AG04450 (cell line): ENCODE data around the gene CAPN1. TPM values are rescaled to one million over a fixed set of nuclear protein-coding genes. Genes with fewer than 3 reads are reported as not detected.

Experiments used
- CTCF ChIA-PET: fragments of 300-600, 350-600 bp; formaldehyde crosslinking; extraction: SDS; loops from one replicate; lab custom pipeline; 2022; ENCODE audit warnings: antibody characterized with exemption, inconsistent platforms; lab: Charles Lee
- POLR2A ChIA-PET: fragments of 350-600 bp; formaldehyde crosslinking; extraction: SDS; loops from one replicate; lab custom pipeline; 2021; ENCODE audit warnings: antibody characterized with exemption, inconsistent platforms; lab: Yijun Ruan, JAX
- DNase-seq: peaks from one replicate; pipeline ENCODE4 v3.0.0-alpha.2; 2011; ENCODE audit warnings: low read depth, low spot score
- H3K27ac ChIP-seq: one replicate; pipeline ENCODE4 v1.5.1; 2012; ENCODE audit warnings: low read depth, low read length, control low read depth
- H3K27me3 ChIP-seq: one replicate; pipeline ENCODE4 v1.6.0; 2012; ENCODE audit warnings: low read length; ENCODE audit not compliant: control insufficient read depth, insufficient read depth
- H3K4me3 ChIP-seq: 2 replicates; pipeline ENCODE4 v1.5.1; 2011; ENCODE audit warnings: mild to moderate bottlenecking, low read depth, low read length, control low read depth
- H3K9me3 ChIP-seq: 2 replicates; pipeline ENCODE4 v1.5.1; 2012; ENCODE audit warnings: low read length; ENCODE audit not compliant: control insufficient read depth, insufficient read depth
- CTCF ChIP-seq: IDR thresholded peaks from 2 replicates; pipeline ENCODE4 v1.5.1; 2011; ENCODE audit warnings: low read depth, low read length, control low read depth, inconsistent platforms
- polyA plus RNA-seq: library from polyadenylated mRNA; depleted of rRNA; stranded (reverse); fragments of >200 nt; gene quantifications from 2 replicates; pipeline ENCODE4 v1.2.3, GENCODE V29; 2011

CAPN1 gene
- polyA plus RNA-seq, 1 experiment, result 84.1 TPM

- POLR2A ChIA-PET, result interaction anchor here (0.6 to 2.6 kb wide), 14 partner anchors 8 to 724 kb away, joined by 3 to 20 read pairs (median 4); partner anchors contain the start of genes CAPN1, FAU, MRPL49 and SAC3D1
- H3K27me3 ChIP-seq, result no peaks in the 10 kb centered on the region
- H3K27ac ChIP-seq, result peak within 1 kb of the TSS; percentile 99
- CTCF ChIA-PET, result interaction anchor here (1.3 kb wide), 1 partner anchor 219 kb away, joined by 5 read pairs; no protein-coding TSS in a partner anchor
- peak within 1 kb of the TSS; percentile 95 for H3K4me3 ChIP-seq
- H3K9me3 ChIP-seq, result no peaks in the 10 kb centered on the region; the same call in 1 of the 2 replicates
- no peak for TF ChIP-seq CTCF
- peak; percentile 67 for DNase-seq
These were observed 47.3 kb upstream of the CAPN1 start, which contains the start of gene SYVN1 for GRCh38 chr11:65134240-65134951. Gene SYVN1 (minus strand): TSS chr11:65134519. CDS start chr11:65133601, 918 bp downstream.

- Histone ChIP-seq H3K27me3 (peaks cover 1% of the 10 kb centered on the region), H3K27ac (peak overlapping the region; percentile 99), H3K4me3 (peak overlapping the region; percentile 95), H3K9me3 (no peaks in the 10 kb centered on the region)
- no peak for TF ChIP-seq CTCF
- ChIA-PET CTCF (interaction anchor here (0.9 to 1.3 kb wide), 3 partner anchors 9 to 218 kb away, joined by 3 to 5 read pairs (median 4); no protein-coding TSS in a partner anchor), POLR2A (interaction anchor here (0.6 to 2.6 kb wide), 14 partner anchors 9 to 431 kb away, joined by 3 to 20 read pairs (median 4); partner anchors contain the start of genes CAPN1, FAU, MRPL49 and SAC3D1)
- DNase-seq, result peak; percentile 92
These were observed 46.6 kb upstream of the CAPN1 start for GRCh38 chr11:65134952-65135632.

GRCh38 chr11:65135633-65136145 is 46.0 kb upstream of the CAPN1 start:
- ChIA-PET POLR2A (interaction anchor here (0.6 to 2.6 kb wide), 13 partner anchors 9 to 431 kb away, joined by 3 to 20 read pairs (median 4); partner anchors contain the start of genes CAPN1, FAU, MRPL49 and SPDYC), CTCF (interaction anchor here (0.9 to 1.3 kb wide), 3 partner anchors 9 to 217 kb away, joined by 3 to 5 read pairs (median 4); no protein-coding TSS in a partner anchor)
- Histone ChIP-seq H3K9me3 (no peaks in the 10 kb centered on the region), H3K27ac (no peak overlapping the region), H3K27me3 (peaks cover 2% of the 10 kb centered on the region), H3K4me3 (peak overlapping the region; percentile 95)
- no peak for TF ChIP-seq CTCF
- DNase-seq, result no peak

- Histone ChIP-seq H3K9me3 (no peaks in the 10 kb centered on the region), H3K4me3 (no peak overlapping the region), H3K27ac (no peak overlapping the region), H3K27me3 (peaks cover 9% of the 10 kb centered on the region)
- no peak for TF ChIP-seq CTCF
- CTCF ChIA-PET, result interaction anchor here (0.6 to 0.7 kb wide), 2 partner anchors 26 to 108 kb away, joined by 3 to 4 read pairs; no protein-coding TSS in a partner anchor
- POLR2A ChIA-PET, result interaction anchor here (0.6 kb wide), 1 partner anchor 374 kb away, joined by 3 read pairs; no protein-coding TSS in a partner anchor
- DNase-seq, result no peak
These were observed 45.1 kb upstream of the CAPN1 start for GRCh38 chr11:65136515-65137096.
